GM13977 (cell line): ENCODE measurements around the gene BCAT1.
A peak's percentile ranks its signal among the peaks of the same experiment; 100 is the strongest.

Experiments used
- DNase-seq: peaks from one replicate; pipeline ENCODE4 v3.0.0; 2012; ENCODE audit warnings: low spot score
- in situ Hi-C: fragments of 300-500 bp; cut with MboI; formaldehyde crosslinking; loops from one replicate; pipeline ENCODE4 v1.12.0; 2022; ENCODE audit warnings: low sequenced_read_pairs, low pct_unique_long_range_greater_than_20kb, mixed read lengths, inconsistent platforms; ENCODE audit not compliant: unreplicated experiment
- TF ChIP-seq, protein P1 (sequence below): IDR thresholded peaks from 2 replicates; pipeline ENCODE4 v1.5.1; 2012; ENCODE audit warnings: mild to moderate bottlenecking, control low read depth; ENCODE audit not compliant: insufficient read depth; ENCODE audit errors: extremely low read depth, missing control alignments

Gene BCAT1, protein sequence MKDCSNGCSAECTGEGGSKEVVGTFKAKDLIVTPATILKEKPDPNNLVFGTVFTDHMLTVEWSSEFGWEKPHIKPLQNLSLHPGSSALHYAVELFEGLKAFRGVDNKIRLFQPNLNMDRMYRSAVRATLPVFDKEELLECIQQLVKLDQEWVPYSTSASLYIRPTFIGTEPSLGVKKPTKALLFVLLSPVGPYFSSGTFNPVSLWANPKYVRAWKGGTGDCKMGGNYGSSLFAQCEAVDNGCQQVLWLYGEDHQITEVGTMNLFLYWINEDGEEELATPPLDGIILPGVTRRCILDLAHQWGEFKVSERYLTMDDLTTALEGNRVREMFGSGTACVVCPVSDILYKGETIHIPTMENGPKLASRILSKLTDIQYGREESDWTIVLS

DNA sequence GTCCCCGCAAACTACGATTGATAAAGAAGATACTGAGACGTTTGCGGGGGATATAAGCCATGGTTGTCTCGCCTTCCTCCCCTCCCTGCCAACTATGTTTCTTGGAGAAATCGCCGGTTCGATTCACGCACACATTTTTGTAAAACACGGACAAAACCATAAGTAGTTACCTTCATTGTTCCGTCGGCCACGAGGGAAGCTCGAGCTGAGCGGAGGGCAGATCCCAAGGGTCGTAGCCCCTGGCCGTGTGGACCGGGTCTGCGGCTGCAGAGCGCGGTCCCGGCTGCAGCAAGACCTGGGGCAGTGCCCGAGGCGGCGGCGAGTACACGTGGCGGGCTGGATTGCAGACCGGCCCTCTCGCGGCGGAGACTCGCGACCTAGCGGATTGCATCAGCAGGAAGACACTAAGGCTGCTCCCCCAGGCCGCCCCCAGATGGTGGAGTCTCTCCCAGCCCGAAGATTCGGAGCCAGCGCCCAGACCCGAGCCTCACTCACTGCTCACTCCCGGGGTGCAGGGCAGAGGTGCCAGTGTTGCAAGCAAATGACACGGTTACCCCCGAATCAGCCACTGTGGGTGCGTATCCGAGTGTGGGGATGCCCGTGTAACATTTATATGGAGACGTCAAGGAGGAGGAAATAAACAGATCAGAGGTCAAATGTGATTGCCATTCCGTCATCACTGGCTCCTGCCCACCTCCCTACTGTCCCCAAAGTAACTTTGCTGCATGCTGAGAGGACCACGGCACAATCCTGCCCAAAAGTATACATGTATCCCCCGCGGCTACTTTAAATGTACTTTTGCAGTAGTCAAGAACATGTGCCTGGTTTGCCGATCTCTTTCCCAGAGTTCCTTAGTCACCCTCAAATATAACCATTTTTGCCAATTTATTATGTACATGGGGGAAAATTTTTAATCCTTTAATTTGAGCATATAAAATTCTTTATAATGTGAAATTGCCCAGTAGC is at the start of gene BCAT1:
TSS of gene BCAT1 (minus strand) at position 345 of the 966 bp plus-strand sequence. CDS start at position 176, 169 bp downstream.
- in situ Hi-C loops = no loop called here
- TF ChIP-seq, protein P1, sequence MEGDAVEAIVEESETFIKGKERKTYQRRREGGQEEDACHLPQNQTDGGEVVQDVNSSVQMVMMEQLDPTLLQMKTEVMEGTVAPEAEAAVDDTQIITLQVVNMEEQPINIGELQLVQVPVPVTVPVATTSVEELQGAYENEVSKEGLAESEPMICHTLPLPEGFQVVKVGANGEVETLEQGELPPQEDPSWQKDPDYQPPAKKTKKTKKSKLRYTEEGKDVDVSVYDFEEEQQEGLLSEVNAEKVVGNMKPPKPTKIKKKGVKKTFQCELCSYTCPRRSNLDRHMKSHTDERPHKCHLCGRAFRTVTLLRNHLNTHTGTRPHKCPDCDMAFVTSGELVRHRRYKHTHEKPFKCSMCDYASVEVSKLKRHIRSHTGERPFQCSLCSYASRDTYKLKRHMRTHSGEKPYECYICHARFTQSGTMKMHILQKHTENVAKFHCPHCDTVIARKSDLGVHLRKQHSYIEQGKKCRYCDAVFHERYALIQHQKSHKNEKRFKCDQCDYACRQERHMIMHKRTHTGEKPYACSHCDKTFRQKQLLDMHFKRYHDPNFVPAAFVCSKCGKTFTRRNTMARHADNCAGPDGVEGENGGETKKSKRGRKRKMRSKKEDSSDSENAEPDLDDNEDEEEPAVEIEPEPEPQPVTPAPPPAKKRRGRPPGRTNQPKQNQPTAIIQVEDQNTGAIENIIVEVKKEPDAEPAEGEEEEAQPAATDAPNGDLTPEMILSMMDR = peak; percentile 19
- DNase-seq = no peak

DNA sequence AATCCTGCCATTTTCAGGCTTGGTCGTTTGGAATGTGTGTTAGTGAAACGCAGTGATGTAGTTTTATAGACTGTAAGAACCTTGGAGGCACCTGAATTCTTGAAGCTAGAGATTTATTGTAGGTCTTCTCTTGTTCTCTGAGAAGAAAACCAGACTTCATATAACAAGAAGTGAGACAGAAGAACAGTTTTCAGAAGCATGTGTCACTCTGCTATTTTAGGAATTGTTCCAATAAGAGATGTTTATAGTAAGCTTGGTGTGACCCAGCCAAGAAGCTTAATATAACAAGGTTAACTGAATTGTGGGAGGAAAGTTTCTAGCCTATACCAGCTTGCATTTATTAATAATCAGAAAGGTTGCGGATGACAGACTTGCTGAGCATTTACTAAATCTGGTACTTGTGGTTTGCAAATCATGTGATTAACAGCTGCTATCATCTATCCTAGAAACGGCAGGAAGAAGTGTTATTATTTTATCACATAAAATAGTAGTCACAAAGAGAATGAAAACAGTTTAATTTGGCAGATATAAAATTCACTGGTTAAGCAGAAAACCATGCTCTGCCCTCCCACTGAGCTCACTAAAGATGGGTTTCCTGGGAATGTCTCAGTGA is 49.2 kb upstream of the BCAT1 start:
- in situ Hi-C loops = loop anchor here (10.0 kb wide), 1 partner anchor 57 kb away; a partner anchor contains a TSS
- TF ChIP-seq, protein P1 = no peak
- peak; percentile 61 for DNase-seq

DNA sequence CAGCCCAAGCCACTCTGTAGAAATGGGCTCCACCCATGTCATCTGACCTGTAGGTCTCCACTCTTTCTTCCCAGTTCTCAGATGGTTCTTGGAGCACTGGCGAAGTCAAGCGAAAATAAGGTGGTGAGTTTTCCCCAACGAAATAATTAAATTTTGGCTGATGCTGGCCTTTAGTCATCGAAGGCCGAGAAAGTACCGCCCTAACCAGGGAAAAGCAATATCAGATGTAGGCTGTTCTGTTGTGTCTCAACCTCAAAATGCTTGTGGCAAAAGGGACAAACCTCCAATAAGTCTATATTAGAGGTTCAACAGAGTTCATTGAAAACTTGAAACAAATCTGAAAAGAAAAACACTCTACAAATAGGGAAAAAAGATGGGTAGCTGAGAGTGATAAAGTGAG is 48.6 kb upstream of the BCAT1 start:
- TF ChIP-seq, protein P1 = no peak
- in situ Hi-C loops = loop anchor here (10.0 kb wide), 1 partner anchor 57 kb away; a partner anchor contains a TSS
- DNase-seq = no peak

DNA sequence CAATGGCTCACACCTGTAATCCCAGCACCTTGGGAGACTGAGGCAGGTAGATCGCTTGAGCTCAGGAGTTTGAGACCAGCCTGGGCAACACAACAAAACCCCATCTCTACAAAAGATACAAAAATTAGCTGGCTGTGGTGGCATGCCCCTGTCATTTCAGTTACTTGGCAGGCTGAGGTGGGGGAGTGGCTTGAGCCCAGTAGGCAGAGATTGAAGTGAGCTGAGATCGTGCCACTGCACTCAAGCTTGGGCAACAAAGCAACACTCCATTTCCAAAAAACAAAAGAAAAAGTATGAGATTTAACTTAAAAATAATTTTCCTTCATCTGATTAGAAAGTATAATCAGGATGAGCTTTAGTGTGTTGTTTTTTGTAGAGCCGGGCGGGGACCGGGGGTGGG is 47.9 kb upstream of the BCAT1 start:
- TF ChIP-seq, protein P1 = no peak
- in situ Hi-C loops = loop anchor here (10.0 kb wide), 1 partner anchor 58 kb away; a partner anchor contains a TSS
- DNase-seq = no peak

DNA sequence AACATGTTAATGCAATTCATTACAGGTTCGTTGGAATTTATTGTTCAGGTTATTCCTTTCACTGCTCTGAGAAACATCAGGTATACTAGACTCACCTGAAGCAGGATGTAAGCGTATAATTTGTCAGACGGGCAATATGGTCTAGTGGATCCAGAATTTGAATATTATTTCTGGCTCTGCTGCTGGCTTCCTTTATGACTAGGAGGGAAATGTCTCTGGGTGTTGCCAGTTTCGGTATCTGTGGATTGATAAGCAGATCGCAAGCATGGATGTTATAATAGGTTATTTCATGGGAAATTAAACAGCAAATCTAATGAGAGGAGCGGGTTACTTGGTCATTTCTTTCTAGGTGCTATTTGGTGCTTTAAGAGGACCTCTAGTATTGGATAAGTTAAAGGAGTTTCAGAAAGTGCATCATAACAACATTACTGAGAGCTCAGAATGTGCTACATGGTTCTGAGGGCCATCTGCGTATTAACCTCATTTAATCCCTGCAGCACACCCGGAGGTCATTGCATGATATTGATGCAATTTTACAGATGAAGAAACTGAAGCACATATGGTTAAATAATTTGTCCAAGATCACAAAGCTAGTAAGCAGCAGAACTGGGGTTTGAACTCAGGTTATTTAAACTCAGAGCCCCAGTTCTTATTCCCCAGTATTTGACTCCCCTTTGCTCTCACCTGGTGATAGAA is 47.3 kb upstream of the BCAT1 start:
- TF ChIP-seq, protein P1 = no peak
- no peak for DNase-seq
- in situ Hi-C loops = loop anchor here (10.0 kb wide), 1 partner anchor 59 kb away; a partner anchor contains a TSS
